GM18505 (cell line): ENCODE results near the gene ERMAP.

Experiments used
- ATAC-seq: cut with Tn5 transposase; IDR thresholded peaks from one replicate; pipeline ENCODE4 v1.9.1; 2021; ENCODE audit not compliant: unreplicated experiment
- POLR2A ChIP-seq: IDR thresholded peaks from 4 replicates; pipeline ENCODE4 v1.6.1; 2011; ENCODE audit warnings: borderline replicate concordance; ENCODE audit not compliant: insufficient read depth, insufficient read length; ENCODE audit errors: extremely low read depth

The ERMAP gene

GRCh38 chr1:42888013-42888633, 71.2 kb downstream of the ERMAP start:
- TF ChIP-seq POLR2A: no peak
- no peak for ATAC-seq

GRCh38 chr1:42889264-42889663, 72.3 kb downstream of the ERMAP start:
- no peak for ATAC-seq

GRCh38 chr1:42891465-42892138, 74.7 kb downstream of the ERMAP start:
- ATAC-seq: no peak
- TF ChIP-seq POLR2A: no peak

More at GRCh38 chr1:42889264-42889663, 72.3 kb downstream of the ERMAP start:
- TF ChIP-seq POLR2A: no peak
